ENCODE measurements around the gene RAP1GAP.

RAP1GAP gene

DNA sequence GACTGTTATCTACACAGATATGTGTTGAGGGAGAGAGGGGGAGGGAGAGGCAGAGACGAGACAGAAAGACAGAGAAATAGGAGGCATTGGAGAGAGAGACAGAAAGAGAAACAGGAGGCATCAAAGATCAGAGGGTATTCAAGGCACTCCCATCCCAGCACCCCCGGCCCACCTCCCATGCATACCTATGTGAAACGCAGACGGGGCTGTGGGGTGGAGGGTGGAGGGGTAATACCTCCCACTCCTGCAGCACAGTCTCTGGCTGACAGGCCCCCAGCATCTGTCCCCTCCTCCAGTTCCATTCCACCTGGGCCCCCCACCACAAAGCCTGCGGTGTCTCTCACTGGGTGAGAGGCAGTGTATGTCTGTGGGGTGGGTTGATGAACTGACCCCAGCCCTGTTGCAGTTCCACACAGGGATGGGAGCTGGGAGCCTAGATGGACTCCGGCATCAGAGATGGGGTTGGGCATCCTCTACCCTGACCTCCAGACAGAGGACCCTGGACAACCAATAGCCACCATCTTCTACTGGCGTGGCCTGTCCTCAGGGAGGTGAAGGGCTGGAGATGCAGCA, 49.7 kb downstream of the RAP1GAP start:
- Histone ChIP-seq H3K79me2 (ENCODE audit: insufficient read depth, low read length) (no peaks in the 10 kb centered on the region), H3K9ac (ENCODE audit: low read depth, low read length, poor library complexity, severe bottlenecking) (no peak overlapping the region), H3K36me3 (ENCODE audit: insufficient read depth, low read length) (no peaks in the 10 kb centered on the region), H4K20me1 (ENCODE audit: insufficient read depth, low read length, poor library complexity, severe bottlenecking) (no peaks in the 10 kb centered on the region), H3K9me2 (replicated peaks; ENCODE audit: low read depth, low read length) (no peaks in the 10 kb centered on the region), H3K4me1 (ENCODE audit: insufficient read depth, low read length, poor library complexity, severe bottlenecking) (no peaks in the 10 kb centered on the region), H3K27me3 (ENCODE audit: insufficient read depth, low read length, poor library complexity, severe bottlenecking) (no peaks in the 10 kb centered on the region), H3K9me3 (ENCODE audit: insufficient read depth, low read depth, low read length) (no peaks in the 10 kb centered on the region), H3K4me2 (ENCODE audit: low read depth, low read length, poor library complexity, severe bottlenecking) (no peak overlapping the region), H3F3A (ENCODE audit: low read depth) (no peaks in the 10 kb centered on the region), H2AFZ (ENCODE audit: low read length) (no peak overlapping the region), H3K4me3 (ENCODE audit: low read length, poor library complexity, severe bottlenecking) (no peak overlapping the region)
- TF ChIP-seq, protein P1, sequence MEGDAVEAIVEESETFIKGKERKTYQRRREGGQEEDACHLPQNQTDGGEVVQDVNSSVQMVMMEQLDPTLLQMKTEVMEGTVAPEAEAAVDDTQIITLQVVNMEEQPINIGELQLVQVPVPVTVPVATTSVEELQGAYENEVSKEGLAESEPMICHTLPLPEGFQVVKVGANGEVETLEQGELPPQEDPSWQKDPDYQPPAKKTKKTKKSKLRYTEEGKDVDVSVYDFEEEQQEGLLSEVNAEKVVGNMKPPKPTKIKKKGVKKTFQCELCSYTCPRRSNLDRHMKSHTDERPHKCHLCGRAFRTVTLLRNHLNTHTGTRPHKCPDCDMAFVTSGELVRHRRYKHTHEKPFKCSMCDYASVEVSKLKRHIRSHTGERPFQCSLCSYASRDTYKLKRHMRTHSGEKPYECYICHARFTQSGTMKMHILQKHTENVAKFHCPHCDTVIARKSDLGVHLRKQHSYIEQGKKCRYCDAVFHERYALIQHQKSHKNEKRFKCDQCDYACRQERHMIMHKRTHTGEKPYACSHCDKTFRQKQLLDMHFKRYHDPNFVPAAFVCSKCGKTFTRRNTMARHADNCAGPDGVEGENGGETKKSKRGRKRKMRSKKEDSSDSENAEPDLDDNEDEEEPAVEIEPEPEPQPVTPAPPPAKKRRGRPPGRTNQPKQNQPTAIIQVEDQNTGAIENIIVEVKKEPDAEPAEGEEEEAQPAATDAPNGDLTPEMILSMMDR (conservative IDR thresholded peaks at IDR 0.05; ENCODE audit: low read length), result no peak
- no peak for TF ChIP-seq EZH2phosphoT487 (IDR thresholded peaks at IDR 0.05; ENCODE audit: borderline replicate concordance)

DNA sequence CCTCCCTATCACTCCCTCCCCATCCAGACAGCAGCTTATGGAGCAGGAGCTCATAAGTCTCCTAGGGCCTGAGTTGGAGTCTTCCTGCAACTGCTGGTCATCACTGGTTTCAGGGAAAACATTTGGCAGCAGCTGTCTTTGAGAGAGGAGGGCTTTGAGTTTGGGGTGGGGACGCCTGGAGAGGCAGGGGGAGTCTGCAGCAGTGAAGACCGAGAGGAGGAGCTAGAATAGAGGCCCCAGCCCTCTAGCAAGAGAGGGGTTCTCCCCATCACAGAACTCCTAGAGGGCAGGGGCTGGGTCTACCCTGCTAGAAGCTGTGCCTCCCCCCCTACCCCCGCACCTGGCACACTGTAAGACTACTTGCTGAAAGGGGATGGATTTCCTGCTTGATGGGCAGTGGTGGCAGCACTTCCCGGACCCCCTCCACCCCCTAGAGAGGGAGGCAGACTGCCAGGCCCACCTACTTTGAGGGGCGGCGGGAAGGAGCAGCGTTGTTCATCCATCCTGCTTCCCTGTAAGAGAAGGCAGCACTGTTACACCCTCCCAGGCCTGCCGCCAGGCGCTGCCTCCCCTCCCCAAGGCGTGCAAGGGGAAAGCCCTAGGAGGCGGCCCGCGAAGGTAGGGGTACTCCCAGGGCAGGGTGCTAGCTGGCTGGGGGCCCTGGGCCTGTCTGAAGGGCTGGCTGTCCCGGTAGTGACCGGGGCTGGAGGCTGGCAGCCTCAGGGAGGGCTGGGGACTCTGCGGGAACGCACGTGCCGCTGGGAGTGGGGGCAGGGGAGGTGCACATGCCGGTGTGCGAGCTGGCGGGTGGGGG, 50.4 kb downstream of the RAP1GAP start:
- H3K27me3 ChIP-seq (ENCODE audit: insufficient read depth, low read length, poor library complexity, severe bottlenecking), result no peaks in the 10 kb centered on the region
- no peaks in the 10 kb centered on the region for H3K9me2 ChIP-seq (replicated peaks; ENCODE audit: low read depth, low read length)
- H3K9ac ChIP-seq (ENCODE audit: low read depth, low read length, poor library complexity, severe bottlenecking), result no peak overlapping the region
- H3K36me3 ChIP-seq (ENCODE audit: insufficient read depth, low read length), result no peaks in the 10 kb centered on the region
- no peak overlapping the region for H3K4me2 ChIP-seq (ENCODE audit: low read depth, low read length, poor library complexity, severe bottlenecking)
- no peak overlapping the region for H3K4me3 ChIP-seq (ENCODE audit: low read length, poor library complexity, severe bottlenecking)
- no peaks in the 10 kb centered on the region for H3F3A ChIP-seq (ENCODE audit: low read depth)
- TF ChIP-seq, protein P1 (conservative IDR thresholded peaks at IDR 0.05; ENCODE audit: low read length), result no peak
- TF ChIP-seq EZH2phosphoT487 (IDR thresholded peaks at IDR 0.05; ENCODE audit: borderline replicate concordance), result no peak
- no peaks in the 10 kb centered on the region for H3K9me3 ChIP-seq (ENCODE audit: insufficient read depth, low read depth, low read length)
- H3K79me2 ChIP-seq (ENCODE audit: insufficient read depth, low read length), result no peaks in the 10 kb centered on the region
- no peak overlapping the region for H2AFZ ChIP-seq (ENCODE audit: low read length)
- H3K4me1 ChIP-seq (ENCODE audit: insufficient read depth, low read length, poor library complexity, severe bottlenecking), result no peaks in the 10 kb centered on the region
- no peaks in the 10 kb centered on the region for H4K20me1 ChIP-seq (ENCODE audit: insufficient read depth, low read length, poor library complexity, severe bottlenecking)

DNA sequence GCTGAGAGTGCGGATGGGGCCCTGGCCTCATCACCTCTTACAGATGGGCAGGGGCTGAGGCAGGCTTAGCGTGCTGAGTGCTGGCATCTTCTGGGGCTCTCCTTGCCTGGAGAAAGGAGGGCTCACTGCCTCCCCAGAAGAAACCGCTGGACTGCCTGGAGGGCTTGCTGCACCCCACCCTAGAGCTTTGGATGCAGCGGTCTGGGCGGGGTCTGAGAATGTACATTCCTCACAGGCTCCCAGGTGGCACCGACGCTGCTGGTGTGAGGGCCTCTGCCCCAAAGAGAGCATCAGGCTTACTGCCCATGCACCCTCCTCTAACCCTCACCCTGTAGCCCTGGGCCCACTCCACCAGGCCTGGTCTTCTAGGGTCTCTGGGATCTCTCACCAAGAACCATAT, 51.1 kb downstream of the RAP1GAP start:
- no peaks in the 10 kb centered on the region for H3K9me3 ChIP-seq (ENCODE audit: insufficient read depth, low read depth, low read length)
- H3K79me2 ChIP-seq (ENCODE audit: insufficient read depth, low read length), result no peaks in the 10 kb centered on the region
- H4K20me1 ChIP-seq (ENCODE audit: insufficient read depth, low read length, poor library complexity, severe bottlenecking), result no peaks in the 10 kb centered on the region
- TF ChIP-seq, protein P1 (conservative IDR thresholded peaks at IDR 0.05; ENCODE audit: low read length), result no peak
- no peak for TF ChIP-seq EZH2phosphoT487 (IDR thresholded peaks at IDR 0.05; ENCODE audit: borderline replicate concordance)
- no peaks in the 10 kb centered on the region for H3K9me2 ChIP-seq (replicated peaks; ENCODE audit: low read depth, low read length)
- no peaks in the 10 kb centered on the region for H3K27me3 ChIP-seq (ENCODE audit: insufficient read depth, low read length, poor library complexity, severe bottlenecking)
- no peak overlapping the region for H3K4me2 ChIP-seq (ENCODE audit: low read depth, low read length, poor library complexity, severe bottlenecking)
- H2AFZ ChIP-seq (ENCODE audit: low read length), result no peak overlapping the region
- H3K4me3 ChIP-seq (ENCODE audit: low read length, poor library complexity, severe bottlenecking), result no peak overlapping the region
- no peaks in the 10 kb centered on the region for H3F3A ChIP-seq (ENCODE audit: low read depth)
- no peak overlapping the region for H3K9ac ChIP-seq (ENCODE audit: low read depth, low read length, poor library complexity, severe bottlenecking)
- H3K36me3 ChIP-seq (ENCODE audit: insufficient read depth, low read length), result no peaks in the 10 kb centered on the region
- no peaks in the 10 kb centered on the region for H3K4me1 ChIP-seq (ENCODE audit: insufficient read depth, low read length, poor library complexity, severe bottlenecking)

All from Loucy (cell line).